Neural cell (in vitro differentiated cells): ENCODE data around the gene TXN. TPM values are rescaled to one million over a fixed set of nuclear protein-coding genes. Genes with fewer than 3 reads are reported as not detected.

ENCODE experiments used
- H2AFZ ChIP-seq: fragments of 200-600, 300-800 bp; sonication (generic), shearing (Covaris generic); 2 replicates; pipeline ENCODE4 v1.6.0; 2014; ENCODE audit warnings: low read depth, mild to moderate bottlenecking, antibody characterized with exemption, low read length, moderate library complexity
- H3F3A ChIP-seq: fragments of 200-600 bp; shearing (Covaris generic); 2 replicates; pipeline ENCODE4 v1.6.1; 2016; ENCODE audit warnings: mild to moderate bottlenecking, moderate library complexity, mixed read lengths, antibody characterized with exemption, low read length; ENCODE audit not compliant: insufficient read depth, poor library complexity, severe bottlenecking
- H3K27ac ChIP-seq: fragments of 200-600, 300-800 bp; sonication (generic), shearing (Covaris generic); 2 replicates; pipeline ENCODE4 v1.5.1; 2014; ENCODE audit warnings: mild to moderate bottlenecking, low read length, moderate library complexity
- H3K27me3 ChIP-seq: fragments of 300-800, 200-600 bp; sonication (generic), shearing (Covaris generic); 2 replicates; pipeline ENCODE4 v1.6.0; 2014; ENCODE audit warnings: mild to moderate bottlenecking, low read depth, low read length, moderate library complexity; ENCODE audit not compliant: insufficient read depth
- H3K36me3 ChIP-seq: fragments of 300-800, 200-600 bp; sonication (generic), shearing (Covaris generic); 2 replicates; pipeline ENCODE4 v1.5.1; 2014; ENCODE audit warnings: mild to moderate bottlenecking, antibody characterized with exemption, low read length, moderate library complexity; ENCODE audit not compliant: insufficient read depth
- H3K4me2 ChIP-seq: fragments of 300-800, 200-600 bp; sonication (generic), shearing (Covaris generic); 2 replicates; pipeline ENCODE4 v1.6.0; 2014; ENCODE audit warnings: mild to moderate bottlenecking, low read length
- H3K4me3 ChIP-seq: fragments of 300-800, 200-600 bp; sonication (generic), shearing (Covaris generic); 2 replicates; pipeline ENCODE4 v1.5.1; 2014; ENCODE audit warnings: mild to moderate bottlenecking, low read length, moderate library complexity
- H3K79me2 ChIP-seq: fragments of 200-600 bp; shearing (Covaris generic); replicated peaks from 2 replicates; pipeline ENCODE4 v1.6.0; 2014; ENCODE audit warnings: mild to moderate bottlenecking, low read length, moderate library complexity; ENCODE audit not compliant: insufficient read depth
- H3K9ac ChIP-seq: fragments of 300-800, 200-600 bp; sonication (generic), shearing (Covaris generic); 2 replicates; pipeline ENCODE4 v1.6.1; 2016; ENCODE audit warnings: mild to moderate bottlenecking, low read length, mixed read lengths
- H3K9me2 ChIP-seq: fragments of 200-600 bp; shearing (Covaris generic); 2 replicates; pipeline ENCODE4 v1.6.1; 2016; ENCODE audit warnings: mild to moderate bottlenecking, low read length, mixed read lengths; ENCODE audit not compliant: insufficient read depth
- H3K9me3 ChIP-seq: fragments of 200-600, 300-800 bp; sonication (generic), shearing (Covaris generic); 2 replicates; pipeline ENCODE4 v1.6.1; 2016; ENCODE audit warnings: mild to moderate bottlenecking, mixed run types, low read length, moderate library complexity, mixed read lengths
- H4K20me1 ChIP-seq: fragments of 200-600 bp; shearing (Covaris generic); 2 replicates; pipeline ENCODE4 v1.6.1; 2016; ENCODE audit warnings: mild to moderate bottlenecking, mixed run types; ENCODE audit not compliant: insufficient read depth
- CTCF ChIP-seq: fragments of 450-650 bp; IDR thresholded peaks from 2 replicates; pipeline ENCODE4 v1.5.1; 2014; ENCODE audit warnings: antibody characterized with exemption, mild to moderate bottlenecking, moderate library complexity; ENCODE audit not compliant: poor library complexity, severe bottlenecking
- EP300 ChIP-seq: fragments of 450-650 bp; conservative IDR thresholded peaks from 2 replicates; pipeline ENCODE4 v1.6.1; 2014; ENCODE audit warnings: antibody characterized with exemption, mild to moderate bottlenecking, moderate library complexity; ENCODE audit not compliant: poor library complexity, severe bottlenecking
- EZH2 ChIP-seq: fragments of 200-600, 300-800 bp; shearing (Covaris generic), sonication (generic); IDR thresholded peaks from 2 replicates; pipeline ENCODE4 v1.6.1; 2014; ENCODE audit warnings: antibody characterized with exemption, low read length, borderline replicate concordance, mild to moderate bottlenecking; ENCODE audit not compliant: insufficient read depth, poor library complexity, severe bottlenecking
- MXI1 ChIP-seq: fragments of 450-650 bp; conservative IDR thresholded peaks from 2 replicates; pipeline ENCODE4 v1.6.1; 2014; ENCODE audit warnings: antibody characterized with exemption, mild to moderate bottlenecking; ENCODE audit not compliant: poor library complexity, severe bottlenecking
- POLR2AphosphoS5 ChIP-seq: IDR thresholded peaks from 2 replicates; pipeline ENCODE4 v1.6.1; 2012
- RAD21 ChIP-seq: fragments of 450-650 bp; conservative IDR thresholded peaks from 2 replicates; pipeline ENCODE4 v1.6.1; 2014; ENCODE audit warnings: antibody characterized with exemption, mild to moderate bottlenecking, moderate library complexity
- REST ChIP-seq: IDR thresholded peaks from 2 replicates; pipeline ENCODE4 v1.6.1; 2012; ENCODE audit warnings: borderline replicate concordance
- SMC3 ChIP-seq: fragments of 450-650 bp; conservative IDR thresholded peaks from 2 replicates; pipeline ENCODE4 v1.6.1; 2014; ENCODE audit warnings: antibody characterized with exemption, mild to moderate bottlenecking, moderate library complexity; ENCODE audit not compliant: poor library complexity
- TAF1 ChIP-seq: IDR thresholded peaks from 2 replicates; pipeline ENCODE4 v1.6.1; 2012; ENCODE audit warnings: low read depth
- polyA plus RNA-seq: library from polyadenylated mRNA; depleted of rRNA; stranded (reverse); fragments of >200 nt; gene quantifications from 2 replicates; pipeline ENCODE4 v1.2.3, GENCODE V29; 2014

The TXN gene
- polyA plus RNA-seq, 1 donor from 2014 or later = 304 TPM

GRCh38 chr9:110288503-110288902 lies 32.2 kb upstream of the TXN start:
- no peak for TF ChIP-seq REST
- TF ChIP-seq POLR2AphosphoS5 = no peak
- TF ChIP-seq TAF1 = no peak
- no peak for TF ChIP-seq EZH2
- TF ChIP-seq RAD21 = no peak
- TF ChIP-seq CTCF = no peak
- no peak for TF ChIP-seq MXI1
- TF ChIP-seq EP300 = no peak
- TF ChIP-seq SMC3 = no peak
- no peaks in the 10 kb centered on the region for H3K36me3 ChIP-seq
- no peak overlapping the region for H3K4me2 ChIP-seq
- H2AFZ ChIP-seq = no peak overlapping the region
- no peak overlapping the region for H3K27ac ChIP-seq
- no peaks in the 10 kb centered on the region for H4K20me1 ChIP-seq
- no peak overlapping the region for H3K9ac ChIP-seq
- no peaks in the 10 kb centered on the region for H3K9me3 ChIP-seq
- H3F3A ChIP-seq = no peaks in the 10 kb centered on the region
- no peaks in the 10 kb centered on the region for H3K79me2 ChIP-seq
- H3K9me2 ChIP-seq = no peaks in the 10 kb centered on the region
- H3K4me3 ChIP-seq = no peak overlapping the region
- H3K27me3 ChIP-seq = no peaks in the 10 kb centered on the region

GRCh38 chr9:110287289-110287680 lies 31.0 kb upstream of the TXN start:
- H3K36me3 ChIP-seq = no peaks in the 10 kb centered on the region
- H3K9me3 ChIP-seq = no peaks in the 10 kb centered on the region
- no peaks in the 10 kb centered on the region for H3K9me2 ChIP-seq
- no peak overlapping the region for H3K9ac ChIP-seq
- TF ChIP-seq TAF1 (no peak), SMC3 (no peak), EP300 (no peak), RAD21 (no peak), CTCF (no peak), MXI1 (no peak), POLR2AphosphoS5 (no peak)
- H3K79me2 ChIP-seq = no peaks in the 10 kb centered on the region
- H3K4me3 ChIP-seq = no peak overlapping the region
- H3K4me2 ChIP-seq = no peak overlapping the region
- H3K27me3 ChIP-seq = no peaks in the 10 kb centered on the region
- no peak overlapping the region for H2AFZ ChIP-seq
- H3F3A ChIP-seq = no peaks in the 10 kb centered on the region
- no peaks in the 10 kb centered on the region for H4K20me1 ChIP-seq
- H3K27ac ChIP-seq = no peak overlapping the region
